AG10803 (cell line): ENCODE measurements around the gene GATB.

Source experiments
- DNase-seq: peaks from one replicate; pipeline ENCODE4 v3.0.0; 2010; ENCODE audit warnings: low read depth
- H3K4me3 ChIP-seq: 2 replicates; pipeline ENCODE4 v1.5.1; 2011; ENCODE audit warnings: mild to moderate bottlenecking, low read length, control low read depth
- TF ChIP-seq, protein P1 (sequence below): conservative IDR thresholded peaks from 2 replicates; pipeline ENCODE4 v1.5.1; 2011; ENCODE audit warnings: mild to moderate bottlenecking, low read length, control low read depth, inconsistent platforms

GATB gene

DNA sequence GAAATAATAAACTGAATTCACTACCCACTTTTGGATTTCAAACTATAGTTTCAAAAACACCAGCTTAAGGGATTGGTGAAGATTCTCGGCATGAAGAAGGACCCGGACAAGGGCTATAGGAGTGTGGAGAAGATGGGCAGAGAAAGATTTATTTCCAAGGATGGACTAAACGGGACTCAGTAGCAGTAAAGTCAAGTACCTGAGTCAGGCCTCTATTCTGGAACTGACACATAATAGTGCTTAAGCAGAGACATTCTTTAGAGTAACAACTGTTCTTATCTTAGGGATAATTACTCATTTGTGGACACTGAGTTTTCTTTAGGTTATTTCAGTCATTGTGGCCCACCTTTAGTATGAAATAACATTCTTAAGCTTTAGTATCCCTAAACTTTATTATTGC is 134.6 kb downstream of the GATB start:
- DNase-seq = no peak

DNA sequence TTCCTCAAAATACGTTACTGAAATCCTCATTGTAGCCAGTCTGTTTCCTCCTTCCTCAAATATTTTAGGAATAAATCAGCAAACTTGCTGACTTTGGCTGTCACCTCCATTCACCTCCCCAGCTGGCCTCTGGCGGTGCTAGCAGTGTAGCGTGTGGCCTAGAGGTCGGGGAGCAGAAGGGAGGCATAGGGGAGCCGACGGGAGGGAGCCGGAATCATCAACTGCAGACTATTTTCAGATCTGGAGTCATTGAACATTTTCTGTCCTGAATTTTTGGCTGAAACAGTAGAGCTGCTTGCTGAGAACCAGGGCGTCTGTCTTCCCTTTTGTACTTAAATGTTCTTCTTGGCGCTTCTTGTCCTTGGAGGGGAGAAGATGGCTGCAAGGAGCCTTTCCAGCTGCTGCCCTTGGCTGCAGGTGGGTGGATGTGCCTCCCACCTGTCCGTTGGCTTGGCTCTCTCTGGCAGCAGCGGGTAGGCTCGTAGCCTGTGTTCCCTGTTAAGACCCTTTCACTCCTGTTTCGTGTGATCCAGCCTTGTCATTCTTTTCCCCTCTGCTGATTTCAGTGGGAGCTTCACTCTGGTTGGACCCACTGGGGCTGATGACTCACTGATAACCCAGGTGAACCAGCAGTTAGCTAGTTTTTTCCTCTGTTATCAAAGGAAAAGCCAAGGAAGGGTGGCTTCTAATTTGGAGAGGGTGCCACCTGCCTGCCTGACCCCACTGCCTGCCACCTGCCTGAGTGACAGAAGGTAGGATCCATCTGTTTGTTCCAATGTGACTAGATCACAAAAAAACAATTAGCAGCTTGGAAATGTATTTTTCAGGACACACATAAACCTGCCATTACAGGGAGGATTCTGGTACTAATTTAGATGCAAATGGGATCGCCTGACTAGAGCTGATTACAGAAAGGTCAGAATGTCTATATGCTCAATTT is 135.9 kb downstream of the GATB start:
- TF ChIP-seq, protein P1, sequence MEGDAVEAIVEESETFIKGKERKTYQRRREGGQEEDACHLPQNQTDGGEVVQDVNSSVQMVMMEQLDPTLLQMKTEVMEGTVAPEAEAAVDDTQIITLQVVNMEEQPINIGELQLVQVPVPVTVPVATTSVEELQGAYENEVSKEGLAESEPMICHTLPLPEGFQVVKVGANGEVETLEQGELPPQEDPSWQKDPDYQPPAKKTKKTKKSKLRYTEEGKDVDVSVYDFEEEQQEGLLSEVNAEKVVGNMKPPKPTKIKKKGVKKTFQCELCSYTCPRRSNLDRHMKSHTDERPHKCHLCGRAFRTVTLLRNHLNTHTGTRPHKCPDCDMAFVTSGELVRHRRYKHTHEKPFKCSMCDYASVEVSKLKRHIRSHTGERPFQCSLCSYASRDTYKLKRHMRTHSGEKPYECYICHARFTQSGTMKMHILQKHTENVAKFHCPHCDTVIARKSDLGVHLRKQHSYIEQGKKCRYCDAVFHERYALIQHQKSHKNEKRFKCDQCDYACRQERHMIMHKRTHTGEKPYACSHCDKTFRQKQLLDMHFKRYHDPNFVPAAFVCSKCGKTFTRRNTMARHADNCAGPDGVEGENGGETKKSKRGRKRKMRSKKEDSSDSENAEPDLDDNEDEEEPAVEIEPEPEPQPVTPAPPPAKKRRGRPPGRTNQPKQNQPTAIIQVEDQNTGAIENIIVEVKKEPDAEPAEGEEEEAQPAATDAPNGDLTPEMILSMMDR = no peak
- no peak for DNase-seq
- H3K4me3 ChIP-seq = no peak overlapping the region

More for the DNA sequence above, 134.6 kb downstream of the GATB start:
- TF ChIP-seq, protein P1 = no peak
- H3K4me3 ChIP-seq = no peak overlapping the region
